ENCODE results near the gene IFT25.

Gene IFT25

GRCh38 chr1:53913352-53914033 lies 32.0 kb downstream of the IFT25 start:
- peak overlapping the region; percentile 30 to 48 (median 39) for H3K27ac Mint-ChIP-seq
- no peak overlapping the region for H3K4me3 Mint-ChIP-seq
- no peaks in the 10 kb centered on the region for H3K9me3 Mint-ChIP-seq
- peaks cover 44% of the 10 kb centered on the region for H3K4me1 Mint-ChIP-seq
- TF ChIP-seq CTCF (IDR thresholded peaks at IDR 0.05; ENCODE audit: unreplicated experiment in 3 of 3): no peak
- peaks cover 4% of the 10 kb centered on the region for H3K27me3 Mint-ChIP-seq (ENCODE audit: low read depth)
- peaks cover 39% of the 10 kb centered on the region for H3K36me3 Mint-ChIP-seq (ENCODE audit: low read depth)

- Mint-ChIP-seq H3K4me3 (no peak overlapping the region), H3K27ac (peak overlapping the region in 1 of 3 experiments; percentile 27), H3K36me3 (ENCODE audit: low read depth) (peaks cover 29% of the 10 kb centered on the region), H3K27me3 (ENCODE audit: low read depth) (peaks cover 4% of the 10 kb centered on the region), H3K4me1 (peaks cover 37% of the 10 kb centered on the region), H3K9me3 (no peaks in the 10 kb centered on the region)
- TF ChIP-seq CTCF (IDR thresholded peaks at IDR 0.05; ENCODE audit: unreplicated experiment in 3 of 3): no peak
These were observed 34.1 kb downstream of the IFT25 start for GRCh38 chr1:53911442-53911841.

- no peak for TF ChIP-seq CTCF (IDR thresholded peaks at IDR 0.05; ENCODE audit: unreplicated experiment in 3 of 3)
- H3K27me3 Mint-ChIP-seq (ENCODE audit: low read depth): peaks cover 4% of the 10 kb centered on the region
- no peaks in the 10 kb centered on the region for H3K9me3 Mint-ChIP-seq
- H3K4me3 Mint-ChIP-seq: no peak overlapping the region
- H3K27ac Mint-ChIP-seq: peak overlapping the region in 1 of 3 experiments; percentile 27
- H3K36me3 Mint-ChIP-seq (ENCODE audit: low read depth): peaks cover 16% of the 10 kb centered on the region
- H3K4me1 Mint-ChIP-seq: peaks cover 32% of the 10 kb centered on the region
These were observed 35.6 kb downstream of the IFT25 start for GRCh38 chr1:53909946-53910345.

- Mint-ChIP-seq H3K36me3 (ENCODE audit: low read depth) (peaks cover 10% of the 10 kb centered on the region), H3K9me3 (no peaks in the 10 kb centered on the region), H3K27me3 (ENCODE audit: low read depth) (peaks cover 8% of the 10 kb centered on the region), H3K27ac (no peak overlapping the region), H3K4me3 (no peak overlapping the region), H3K4me1 (peaks cover 33% of the 10 kb centered on the region)
- no peak for TF ChIP-seq CTCF (IDR thresholded peaks at IDR 0.05; ENCODE audit: unreplicated experiment in 3 of 3)
These were observed 39.4 kb downstream of the IFT25 start for GRCh38 chr1:53906121-53906520.

- no peak overlapping the region for H3K4me3 Mint-ChIP-seq
- TF ChIP-seq CTCF (IDR thresholded peaks at IDR 0.05; ENCODE audit: unreplicated experiment in 3 of 3): no peak
- peaks cover 8% of the 10 kb centered on the region for H3K27me3 Mint-ChIP-seq (ENCODE audit: low read depth)
- H3K36me3 Mint-ChIP-seq (ENCODE audit: low read depth): peaks cover 10% of the 10 kb centered on the region
- peaks cover 30% of the 10 kb centered on the region for H3K4me1 Mint-ChIP-seq
- H3K9me3 Mint-ChIP-seq: no peaks in the 10 kb centered on the region
- no peak overlapping the region for H3K27ac Mint-ChIP-seq
These were observed 40.0 kb downstream of the IFT25 start for GRCh38 chr1:53905509-53905908.

Data from nephron (organoid).